ENCODE data around the gene HCK.

The HCK gene
- 0 to 0.97 reads per million in 2 donors for total RNA-seq

DNA sequence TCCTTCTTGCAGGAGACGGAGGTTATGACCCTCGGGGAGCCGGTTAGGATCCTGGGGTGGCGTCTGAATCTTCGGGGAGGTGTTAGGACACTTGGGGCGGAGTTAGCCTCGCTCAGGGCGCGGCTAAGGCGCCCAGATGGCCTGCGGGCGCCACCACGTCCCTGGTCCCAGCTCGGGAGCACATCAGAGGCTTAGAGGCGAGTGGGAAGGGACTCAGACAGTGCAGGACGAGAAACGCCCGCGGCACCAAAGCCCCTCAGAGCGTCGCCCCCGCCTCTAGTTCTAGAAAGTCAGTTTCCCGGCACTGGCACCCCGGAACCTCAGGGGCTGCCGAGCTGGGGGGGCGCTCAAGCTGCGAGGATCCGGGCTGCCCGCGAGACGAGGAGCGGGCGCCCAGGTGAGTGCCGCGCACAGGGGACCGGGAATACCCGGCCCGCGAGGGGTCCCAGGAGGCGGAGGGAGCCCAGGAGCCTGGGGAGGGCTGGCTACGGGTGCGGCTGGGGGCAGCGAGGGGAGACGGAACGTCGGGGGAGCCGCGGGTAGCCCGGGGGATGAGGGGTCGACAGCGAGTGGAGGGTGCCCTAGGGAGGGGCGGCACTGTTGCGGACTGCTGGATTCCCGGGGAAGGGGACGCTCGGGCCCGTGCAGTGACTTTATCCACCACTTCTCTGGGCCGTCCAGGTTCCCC, at the start of gene HCK:
Gene HCK (plus strand): TSS at position 153 of the 688 bp plus-strand sequence.
- no peak for DNase-seq

GRCh38 chr20:32003325-32003724, 48.7 kb upstream of the HCK start:
- no peak for DNase-seq

DNA sequence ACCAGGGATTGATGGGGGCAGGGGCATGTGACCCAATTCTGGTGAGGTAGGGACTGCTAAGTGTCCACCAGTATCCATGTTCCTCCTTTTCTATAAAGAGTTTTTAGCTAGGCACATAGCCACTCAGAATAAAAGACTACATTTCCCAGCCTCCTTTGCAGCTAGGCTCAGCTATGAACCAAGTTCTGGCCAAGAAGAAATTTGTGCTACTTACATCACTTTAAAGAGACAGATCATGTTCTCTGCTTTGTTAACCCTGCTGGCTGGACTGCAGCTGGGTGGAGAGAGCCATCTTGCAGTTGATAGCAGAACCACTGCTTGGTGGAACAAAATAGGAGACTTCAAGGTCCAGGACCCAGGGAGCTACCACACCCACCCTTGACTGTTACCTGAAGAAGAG, 47.1 kb upstream of the HCK start:
- DNase-seq, result no peak

GRCh38 chr20:32006053-32006452, 46.0 kb upstream of the HCK start:
- DNase-seq, result no peak

- DNase-seq, result no peak
Observed at GRCh38 chr20:32006841-32007786, 44.9 kb upstream of the HCK start.

GRCh38 chr20:32007787-32008616, 44.0 kb upstream of the HCK start:
- no peak for DNase-seq

DNA sequence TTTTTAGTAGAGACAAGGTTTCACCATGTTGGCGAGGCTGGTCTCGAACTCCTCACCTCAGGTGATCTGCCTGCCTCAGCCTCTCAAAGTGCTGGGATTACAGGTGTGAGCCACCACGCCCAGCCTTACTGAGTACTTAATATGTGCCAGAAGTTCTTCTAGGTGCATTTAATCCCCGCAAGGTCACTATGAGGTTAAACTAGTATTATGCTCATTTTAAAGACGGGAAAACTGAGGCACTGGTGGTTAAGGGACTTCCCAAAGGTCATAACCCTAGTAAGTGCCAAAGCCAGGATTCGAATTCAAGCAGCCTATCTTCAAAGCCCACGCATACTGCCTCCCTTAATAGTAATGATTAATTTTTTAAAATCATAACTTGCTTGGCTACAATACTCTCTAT, 42.5 kb upstream of the HCK start:
- no peak for DNase-seq

DNA sequence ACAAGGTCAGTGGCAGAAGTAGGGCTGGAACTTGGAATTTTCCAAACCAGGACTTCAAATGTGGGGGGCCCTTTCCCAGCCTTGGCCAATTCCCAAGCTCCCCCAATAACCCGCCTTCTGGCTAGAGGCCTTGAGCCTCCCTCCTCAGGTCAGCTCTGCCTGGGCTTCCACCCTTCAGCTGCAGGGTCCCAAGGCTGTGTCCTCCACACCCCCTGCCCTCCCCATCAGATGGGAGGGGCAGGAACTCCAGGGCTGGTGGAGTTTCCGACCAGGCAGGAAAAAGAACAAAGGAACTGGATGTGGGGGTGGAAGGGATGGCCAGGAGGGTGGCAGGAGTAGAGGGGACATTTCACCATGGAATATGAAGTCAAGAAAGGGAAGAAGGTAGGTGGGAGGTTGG, 41.9 kb upstream of the HCK start, which contains the start of gene CCM2L:
Gene CCM2L (plus strand): TSS at position 338 of the 400 bp plus-strand sequence. CDS start 17 bp downstream, at position 355.
- DNase-seq, result no peak

GRCh38 chr20:32010666-32011065, 41.4 kb upstream of the HCK start:
- no peak for DNase-seq

- DNase-seq, result no peak
Observed at GRCh38 chr20:32012159-32012688, 39.8 kb upstream of the HCK start.

GRCh38 chr20:32013326-32013725, 38.7 kb upstream of the HCK start:
- DNase-seq, result no peak

DNA sequence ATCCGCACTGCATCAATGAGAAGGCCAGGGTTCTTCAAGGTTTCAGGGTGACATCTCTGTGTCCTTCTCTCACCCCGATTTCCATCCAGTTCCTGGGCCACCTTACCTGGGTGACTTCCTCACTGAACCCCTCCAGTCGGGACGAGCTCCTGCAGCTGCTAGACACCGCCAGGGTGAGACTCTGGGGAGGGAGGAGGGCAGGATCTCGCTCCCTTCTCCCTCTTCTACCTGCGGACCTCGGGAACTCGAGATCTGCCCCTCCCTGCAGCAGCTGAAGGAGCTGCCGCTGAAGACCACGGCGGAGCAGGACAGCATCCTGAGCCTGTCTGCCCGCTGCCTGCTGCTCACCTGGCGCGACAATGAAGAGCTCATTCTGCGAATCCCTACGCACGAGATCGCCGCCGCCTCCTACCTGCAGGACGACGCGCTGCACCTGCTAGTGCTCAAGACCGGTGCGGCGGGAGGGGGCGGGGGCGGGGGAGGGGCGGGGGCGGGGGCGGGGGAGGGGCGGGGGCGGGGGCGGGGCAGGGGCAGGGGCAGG, 34.3 kb upstream of the HCK start:
- peak; percentile 40 for DNase-seq

DNA sequence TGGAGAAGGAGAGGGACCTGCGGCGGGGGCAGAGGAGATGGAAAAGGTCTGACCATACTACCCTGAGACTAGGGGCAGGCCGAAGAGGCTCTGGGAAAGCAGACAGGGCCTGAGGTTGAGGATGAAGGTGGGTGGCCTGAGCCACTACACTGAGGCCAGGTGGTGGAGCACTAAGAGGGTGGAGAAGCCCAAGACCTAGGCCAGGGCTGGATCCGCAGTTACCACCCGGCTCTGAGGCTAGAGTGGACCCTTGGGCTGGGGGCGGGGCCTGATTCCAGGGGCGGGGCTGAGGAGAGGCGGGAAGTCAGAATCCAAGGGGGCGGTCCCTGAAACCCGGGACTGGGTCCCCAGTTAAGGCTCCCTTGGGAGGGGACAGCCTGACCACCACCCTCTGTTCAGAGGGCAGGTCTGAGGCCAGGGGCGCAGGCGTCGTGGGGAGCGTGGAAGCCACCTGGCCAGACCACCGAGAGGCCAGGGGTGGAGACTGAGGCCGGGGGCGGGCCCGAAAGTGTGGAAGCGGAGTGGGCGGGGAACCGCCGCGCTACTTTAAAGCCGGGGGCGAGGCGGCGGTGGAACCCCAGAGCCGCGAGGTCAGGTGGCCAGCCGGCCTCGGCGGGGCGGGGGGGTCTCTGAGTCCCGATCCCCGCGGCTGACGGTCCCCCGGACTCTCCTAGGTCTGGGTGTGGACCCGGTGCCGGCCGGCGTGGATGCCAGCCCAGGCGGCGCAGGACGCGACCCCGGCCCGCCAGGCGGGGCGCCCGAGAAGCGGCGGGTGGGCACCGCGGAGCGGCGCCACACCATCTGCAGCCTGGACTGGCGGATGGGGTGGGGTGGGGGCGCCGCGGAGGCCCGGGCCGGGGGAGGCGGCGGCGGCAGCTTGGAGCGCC, 33.5 kb upstream of the HCK start:
- peak; percentile 44 for DNase-seq

DNA sequence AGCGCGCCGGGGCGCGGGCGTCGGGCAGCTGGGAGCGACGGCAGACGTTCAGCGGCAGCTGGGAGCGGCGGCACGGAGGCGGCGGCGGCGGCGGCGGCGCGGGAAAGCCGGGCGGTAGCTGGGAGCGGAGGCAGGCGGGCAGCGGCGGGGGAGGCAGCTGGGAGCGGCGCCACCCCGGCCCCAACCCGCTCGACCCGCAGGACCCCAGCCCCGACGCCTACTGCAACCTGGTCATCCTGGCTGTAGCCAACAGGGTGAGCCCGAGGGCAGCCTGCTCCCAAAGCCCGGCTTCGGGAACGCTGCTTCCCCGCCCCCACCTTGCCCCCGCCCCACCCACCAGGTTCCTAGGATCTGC, 32.9 kb upstream of the HCK start:
- no peak for DNase-seq

DNA sequence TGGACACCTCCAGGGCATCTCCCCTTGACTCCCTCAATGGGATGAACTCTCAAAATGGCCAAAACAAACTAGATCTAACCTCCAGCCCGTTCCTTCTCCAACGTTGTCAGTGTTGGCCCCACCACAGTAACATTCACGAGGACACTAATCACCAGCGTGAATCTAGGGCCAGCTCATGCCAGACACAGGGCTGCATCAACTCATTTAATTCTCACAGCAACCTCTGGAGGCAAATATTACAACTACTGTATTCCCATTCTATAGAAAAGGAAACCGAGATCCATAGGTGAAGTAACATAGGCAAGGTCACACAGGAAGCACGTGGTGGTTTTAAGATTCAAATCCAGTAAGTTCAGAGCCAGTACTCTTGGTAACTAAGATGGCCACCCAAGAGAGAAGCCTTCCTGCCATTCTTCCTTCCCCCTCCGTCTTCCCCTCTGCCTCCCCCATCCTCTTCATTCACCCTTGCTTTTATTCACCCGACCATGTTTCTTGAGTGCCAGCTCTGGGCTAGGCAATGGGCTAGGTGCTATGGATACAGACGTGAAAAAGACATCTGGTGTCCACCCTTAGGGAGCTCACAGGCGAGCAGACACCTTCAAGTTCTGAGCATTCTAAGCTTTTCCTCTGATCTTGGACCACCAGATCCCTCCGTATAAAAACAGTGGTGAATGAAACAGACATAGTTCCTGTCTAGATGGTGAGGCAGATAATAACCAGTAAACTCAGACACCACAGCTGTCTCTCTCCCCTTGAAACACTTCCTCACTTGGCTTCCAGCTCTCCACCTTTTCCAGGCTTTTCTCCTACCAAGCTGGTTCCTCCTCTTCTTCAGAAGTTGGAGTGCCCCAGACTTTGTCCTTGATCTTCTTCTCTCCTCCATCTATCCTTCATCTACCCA, 32.2 kb upstream of the HCK start:
- no peak for DNase-seq

- DNase-seq, result no peak
Observed at GRCh38 chr20:32021091-32021490, 31.0 kb upstream of the HCK start.

- DNase-seq, result no peak
Observed at GRCh38 chr20:32024683-32025295, 27.3 kb upstream of the HCK start.

DNA sequence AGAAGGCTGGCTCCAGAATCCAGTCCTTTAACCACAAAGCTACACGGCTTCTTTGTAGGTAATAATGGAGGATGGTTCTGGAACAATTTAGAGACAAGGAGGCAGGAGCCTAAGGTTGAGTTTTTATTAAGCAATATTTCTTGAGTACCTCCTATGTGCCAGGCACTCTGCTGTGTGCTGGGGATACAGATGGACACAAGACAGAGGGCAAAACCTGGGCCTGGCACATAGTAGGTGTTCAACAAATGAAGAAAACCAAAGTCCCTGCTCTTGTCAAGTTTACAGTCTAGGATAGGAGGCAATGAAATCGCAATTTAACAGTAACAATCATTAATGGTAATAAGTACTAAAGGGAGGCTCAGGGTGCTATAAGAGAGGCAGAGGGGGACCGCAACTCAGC, 24.4 kb upstream of the HCK start:
- DNase-seq, result no peak

- no peak for DNase-seq
Observed at GRCh38 chr20:32028647-32029372, 23.2 kb upstream of the HCK start.

Data from T-helper 9 cell (primary cell).